Cardiac fibroblast (primary cell): ENCODE data around the gene RAPGEF1.
"Not testable (repeated sequence)": the region's sequence is repeated elsewhere in the genome, so short reads cannot be mapped to it uniquely, and the experiment has no call there.

Source experiments
- DNase-seq, 2 donors: peaks; one replicate each; pipeline versions ENCODE4 v3.0.0 to v3.0.0-alpha.2; 2010; ENCODE audit warnings: low read depth in 2 of 2
- H3K4me3 ChIP-seq, 2 donors: replicated peaks in 1 of 2; 1 replicate in 1 of 2; 2 replicates in 1 of 2; pipeline ENCODE4 v1.5.1; 2011; ENCODE audit warnings: low read depth in 2 of 2, low read length in 2 of 2, mild to moderate bottlenecking in 2 of 2, moderate library complexity in 1 of 2
- CTCF ChIP-seq: IDR thresholded peaks from one replicate; pipeline ENCODE4 v1.5.1; 2011; ENCODE audit warnings: low read depth, mild to moderate bottlenecking, low read length, inconsistent platforms

Gene RAPGEF1

DNA sequence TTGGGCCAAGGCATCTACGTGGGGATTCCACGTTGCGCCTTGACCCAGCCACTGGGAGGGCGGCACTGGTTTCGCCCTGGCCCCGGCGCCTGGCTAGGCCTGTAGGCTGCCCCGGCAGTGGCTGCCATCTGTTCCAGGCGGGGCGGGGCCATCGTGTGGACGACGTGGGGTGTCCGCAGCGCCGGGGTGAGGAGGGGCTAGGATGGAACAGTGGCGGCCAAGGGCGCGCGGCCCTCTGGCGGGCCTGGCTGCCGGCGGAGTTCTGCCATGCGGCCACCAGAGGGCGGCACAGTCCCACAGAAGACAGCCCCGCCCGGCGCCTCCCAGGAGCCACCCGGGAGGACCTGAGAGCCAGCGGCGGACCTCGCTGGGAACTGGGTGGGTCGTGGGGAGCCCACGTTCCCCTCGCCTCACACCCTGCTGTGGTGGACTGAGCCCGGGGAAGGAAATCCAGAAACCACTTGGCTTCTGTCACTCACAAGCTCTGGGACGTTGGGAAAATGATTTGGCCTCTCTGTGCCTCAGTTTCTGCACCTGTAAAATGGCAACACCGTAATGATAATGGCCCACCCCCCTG lies 22.6 kb upstream of the RAPGEF1 start:
- DNase-seq, result peak; percentile 62 to 66
- H3K4me3 ChIP-seq, result no peak overlapping the region
- peak; percentile 64 for TF ChIP-seq CTCF

DNA sequence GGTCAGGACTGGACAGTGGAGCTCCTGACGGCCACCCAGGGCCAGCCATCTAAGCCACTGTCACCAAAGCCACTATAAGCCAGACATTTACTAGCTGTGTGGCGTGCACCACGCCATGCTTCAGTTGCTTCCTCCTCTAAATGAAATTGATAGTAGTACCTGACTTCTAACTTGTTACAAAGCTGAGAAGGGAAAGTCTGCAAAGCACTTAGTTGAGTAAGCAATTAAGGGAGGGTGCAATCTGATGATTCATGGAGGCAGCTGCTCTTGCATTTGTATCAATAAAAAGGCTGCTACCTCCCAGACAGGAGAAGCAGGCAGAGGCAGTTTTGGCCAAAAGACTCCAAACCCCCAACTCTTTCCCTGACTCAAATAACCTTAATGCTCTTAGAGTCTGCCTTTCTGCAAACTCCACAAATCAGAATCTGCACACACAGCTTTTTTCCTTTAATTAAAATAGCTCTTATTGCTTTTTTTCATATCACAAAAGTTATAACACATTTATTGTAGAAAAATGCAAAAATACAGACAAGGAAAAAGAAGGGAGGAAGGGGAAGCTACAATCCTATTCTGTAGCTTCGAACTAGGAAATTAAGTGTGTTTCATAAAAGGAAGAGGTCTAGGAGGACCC lies 19.3 kb upstream of the RAPGEF1 start:
- no peak for TF ChIP-seq CTCF
- no peak overlapping the region for H3K4me3 ChIP-seq
- no peak for DNase-seq

DNA sequence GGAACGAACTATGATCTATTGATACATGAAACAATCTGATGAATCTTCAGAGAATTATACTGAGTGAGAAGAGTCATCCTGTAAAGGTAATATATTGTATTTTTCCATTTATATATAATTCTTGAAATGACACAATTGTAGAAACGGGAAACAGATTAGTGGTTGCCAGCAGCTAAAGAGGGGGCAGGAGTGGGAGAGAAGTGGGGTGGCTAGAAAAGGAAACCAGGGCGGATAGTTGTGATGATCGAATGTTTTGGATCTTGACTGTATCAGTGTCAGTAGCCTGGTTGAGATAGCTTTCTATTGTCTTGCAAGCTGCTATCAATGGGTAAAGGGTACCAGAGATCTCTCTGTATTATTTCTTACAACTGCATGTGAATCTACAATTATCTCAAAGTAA lies 17.7 kb upstream of the RAPGEF1 start:
- no peak for DNase-seq
- no peak overlapping the region for H3K4me3 ChIP-seq
- TF ChIP-seq CTCF, result no peak

DNA sequence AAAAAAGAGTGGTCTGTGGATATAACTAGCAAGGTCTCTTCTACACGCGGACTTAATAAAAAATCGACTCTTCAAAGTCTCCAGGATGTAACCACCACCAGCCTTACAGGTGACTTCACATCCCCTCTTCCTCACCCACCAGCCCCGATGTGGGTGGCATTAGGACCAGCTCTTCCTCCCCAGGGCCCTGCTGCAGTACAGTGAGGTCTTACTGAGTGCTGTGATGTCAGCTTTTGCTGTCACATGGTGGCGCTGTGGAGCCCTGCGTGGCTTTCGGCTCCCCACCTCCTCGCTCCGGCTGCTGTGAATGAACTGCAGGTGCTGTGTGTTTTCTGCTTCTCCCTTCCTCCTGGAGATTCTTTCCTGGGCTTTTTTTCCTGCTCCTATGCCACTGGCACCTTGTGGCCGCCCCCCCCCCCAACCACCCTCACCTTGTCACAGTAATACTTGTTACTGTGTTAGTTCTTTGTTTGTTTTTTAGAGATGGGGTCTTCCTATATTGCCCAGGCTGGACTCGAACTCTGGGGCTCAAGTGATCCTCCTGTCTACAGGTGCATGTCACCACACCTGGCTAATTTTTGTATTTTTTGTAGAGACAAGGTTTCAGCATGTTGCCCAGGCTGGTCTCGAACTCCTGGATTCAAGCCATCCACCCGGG lies 15.8 kb upstream of the RAPGEF1 start:
- peak; percentile 81 for TF ChIP-seq CTCF
- H3K4me3 ChIP-seq, result no peak overlapping the region
- peak; percentile 79 to 82 for DNase-seq

DNA sequence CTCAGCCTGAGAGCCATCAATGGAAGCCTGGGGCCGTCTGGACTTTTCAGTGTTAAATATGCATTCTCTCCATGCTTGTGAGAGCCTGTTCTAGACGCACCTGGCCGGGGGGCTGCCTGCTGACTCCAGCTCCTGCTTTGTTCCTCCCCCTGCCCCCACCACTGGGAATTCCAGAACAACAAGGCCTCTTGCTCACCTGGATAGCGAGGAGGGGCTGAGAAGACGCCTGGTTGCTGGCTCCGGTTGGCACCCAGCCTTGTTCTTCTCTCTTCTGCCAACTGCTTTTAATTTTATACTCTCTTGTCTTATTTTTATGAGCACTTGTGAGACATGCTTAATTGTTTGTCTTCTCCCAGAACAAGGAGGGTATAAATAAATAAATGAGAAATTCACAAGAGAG lies 15.0 kb upstream of the RAPGEF1 start:
- H3K4me3 ChIP-seq, result no peak overlapping the region
- DNase-seq, result no peak
- no peak for TF ChIP-seq CTCF

- H3K4me3 ChIP-seq, DNase-seq: not testable (repeated sequence)
Observed at GRCh38 chr9:131753751-131754150, 13.9 kb upstream of the RAPGEF1 start.

DNA sequence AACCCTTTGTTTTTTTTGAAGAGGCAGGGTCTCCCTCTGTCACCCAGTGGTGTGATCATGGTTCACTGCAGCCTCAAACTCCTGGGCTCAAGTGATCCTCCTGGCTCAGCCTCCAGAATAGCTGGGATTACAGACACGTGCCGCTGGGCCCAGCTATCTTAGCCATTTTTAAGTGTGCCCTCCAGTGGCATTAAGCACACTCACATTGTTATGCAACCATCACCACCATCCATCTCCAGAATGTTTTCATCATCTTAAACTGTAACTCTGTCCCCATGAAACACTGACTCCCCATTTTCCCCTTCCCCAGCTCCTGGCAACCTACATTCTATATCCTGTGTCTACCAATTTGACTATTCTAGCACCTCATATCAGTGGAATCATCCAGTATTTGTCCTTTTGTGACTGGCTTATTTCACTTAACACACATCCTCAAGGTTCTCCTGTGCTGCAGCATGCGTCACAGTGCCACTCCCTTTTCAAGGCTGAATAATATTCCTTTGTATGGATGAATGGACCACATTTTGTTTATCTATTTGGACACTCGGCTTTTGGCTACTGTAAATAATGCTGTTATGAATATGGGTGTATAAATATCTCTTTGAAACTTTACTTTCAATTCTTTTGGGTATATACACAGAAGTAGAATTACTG lies 12.5 kb upstream of the RAPGEF1 start:
- no peak for TF ChIP-seq CTCF

More for the DNA sequence above, 12.5 kb upstream of the RAPGEF1 start:
- DNase-seq, result no peak
- H3K4me3 ChIP-seq, result no peak overlapping the region
